Activated CD8-positive, alpha-beta memory T cell treated with anti-CD3 and anti-CD28 coated beads, Interleukin-2, amount 10 ng/mL, durations not matched to agents 7 days and 5 days (primary cell): ENCODE results near the gene GALNT2. TPM values are rescaled to one million over a fixed set of nuclear protein-coding genes. Genes with fewer than 3 reads are reported as not detected.
A peak's percentile ranks its signal among the peaks of the same experiment; 100 is the strongest.

Source experiments
- ATAC-seq: fragments of 150-1000 bp; cut with Tn5 transposase; one replicate; pipeline ENCODE4 v1.10.0; 2021; ENCODE audit warnings: moderate library complexity
- CTCF ChIA-PET: fragments of 350-600 bp; sonication (Branson Sonifier 250); formaldehyde crosslinking; loops from one replicate; lab custom pipeline; 2021; ENCODE audit warnings: antibody characterized with exemption; lab: Charles Lee
- DNase-seq: peaks from one replicate; pipeline ENCODE4 v3.0.0-alpha.2; 2020
- H3K27ac Mint-ChIP-seq: one replicate; pipeline ENCODE4 v1.8.0; 2021; ENCODE audit warnings: mild to moderate bottlenecking, mixed read lengths
- H3K27me3 Mint-ChIP-seq: one replicate; pipeline ENCODE4 v1.8.0; 2021; ENCODE audit warnings: mixed read lengths
- H3K36me3 Mint-ChIP-seq: one replicate; pipeline ENCODE4 v1.8.0; 2021; ENCODE audit warnings: mild to moderate bottlenecking, mixed read lengths
- H3K4me1 Mint-ChIP-seq: one replicate; pipeline ENCODE4 v1.8.0; 2021; ENCODE audit warnings: mixed read lengths
- H3K4me3 Mint-ChIP-seq: one replicate; pipeline ENCODE4 v1.8.0; 2021; ENCODE audit warnings: mild to moderate bottlenecking, moderate library complexity, mixed read lengths
- H3K9me3 Mint-ChIP-seq: one replicate; pipeline ENCODE4 v1.8.0; 2022; ENCODE audit warnings: low read depth, mixed read lengths
- total RNA-seq, 2 experiments: library from RNA; stranded (reverse); gene quantifications; one replicate each; pipeline ENCODE4 v1.2.3, GENCODE V29; 2021

The GALNT2 gene
- total RNA-seq, 2 experiments from 2014 or later = 25.0 to 30.2 TPM

GRCh38 chr1:230274254-230274653 is 207.2 kb downstream of the GALNT2 start:
- H3K9me3 Mint-ChIP-seq = no peaks in the 10 kb centered on the region
- H3K36me3 Mint-ChIP-seq = peaks cover 4% of the 10 kb centered on the region
- peak overlapping the region; percentile 34 for H3K4me3 Mint-ChIP-seq
- H3K27ac Mint-ChIP-seq = peak overlapping the region; percentile 75
- DNase-seq (no peak), ATAC-seq (peak; percentile 62)
- CTCF ChIA-PET = interaction anchor here (1.0 kb wide), 1 partner anchor 65 kb away, joined by 3 read pairs; no protein-coding TSS in a partner anchor
- H3K27me3 Mint-ChIP-seq = no peaks in the 10 kb centered on the region
- H3K4me1 Mint-ChIP-seq = peaks cover 38% of the 10 kb centered on the region

DNA sequence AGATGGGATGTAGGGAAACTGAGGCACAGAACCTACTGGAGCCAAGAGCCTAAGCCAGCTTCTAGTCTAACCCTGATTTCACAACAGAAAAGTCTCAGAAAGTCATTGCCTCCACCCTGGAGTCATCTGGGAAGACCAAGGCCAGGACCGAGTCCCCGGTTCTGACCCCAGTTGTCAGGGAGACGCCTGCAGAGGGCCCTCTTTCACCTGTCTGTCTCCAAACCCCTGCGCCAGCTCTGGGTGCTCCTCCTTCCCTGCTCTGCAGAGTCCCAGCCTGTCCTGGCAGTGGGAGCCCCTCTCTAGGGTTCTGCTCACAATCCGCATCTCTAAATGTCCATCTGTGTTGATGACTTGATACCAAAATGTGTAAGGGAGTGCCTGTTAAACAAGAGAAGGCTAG is 209.4 kb downstream of the GALNT2 start:
- ATAC-seq = no peak

GRCh38 chr1:230277201-230278025 is 210.4 kb downstream of the GALNT2 start:
- H3K36me3 Mint-ChIP-seq = peaks cover 3% of the 10 kb centered on the region
- no peak overlapping the region for H3K4me3 Mint-ChIP-seq
- H3K4me1 Mint-ChIP-seq = peaks cover 29% of the 10 kb centered on the region
- H3K9me3 Mint-ChIP-seq = no peaks in the 10 kb centered on the region
- ATAC-seq (no peak), DNase-seq (no peak)
- H3K27me3 Mint-ChIP-seq = no peaks in the 10 kb centered on the region
- CTCF ChIA-PET = interaction anchor here (0.7 kb wide), 1 partner anchor 85 kb away, joined by 3 read pairs; no protein-coding TSS in a partner anchor
- peak overlapping the region; percentile 33 for H3K27ac Mint-ChIP-seq

More for the DNA sequence above, 209.4 kb downstream of the GALNT2 start:
- no peak overlapping the region for H3K4me3 Mint-ChIP-seq
- no peak overlapping the region for H3K27ac Mint-ChIP-seq
- CTCF ChIA-PET = no interaction called here
- H3K36me3 Mint-ChIP-seq = peaks cover 3% of the 10 kb centered on the region
- no peak for DNase-seq
- H3K9me3 Mint-ChIP-seq = no peaks in the 10 kb centered on the region
- no peaks in the 10 kb centered on the region for H3K27me3 Mint-ChIP-seq
- peaks cover 23% of the 10 kb centered on the region for H3K4me1 Mint-ChIP-seq

DNA sequence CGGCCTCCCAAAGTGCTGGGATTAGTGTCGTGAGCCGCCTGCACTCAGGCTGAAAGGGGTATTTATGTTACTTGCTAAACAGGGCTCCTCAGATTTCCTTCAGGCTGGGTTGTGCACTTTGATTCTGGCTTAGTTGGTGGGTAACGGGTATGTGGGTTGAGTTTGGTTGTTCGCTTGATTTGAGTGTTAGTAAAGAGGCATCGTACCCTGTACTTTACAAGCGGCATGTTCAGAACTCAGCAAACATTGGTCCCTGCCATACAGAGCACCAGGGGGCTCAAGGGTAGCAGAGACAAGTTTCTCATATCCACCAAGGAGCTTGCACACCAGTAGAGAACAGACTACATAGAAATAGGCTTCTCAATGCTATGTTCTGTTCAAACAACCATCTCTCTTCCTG is 211.3 kb downstream of the GALNT2 start:
- H3K4me3 Mint-ChIP-seq = no peak overlapping the region
- ATAC-seq = no peak
- H3K27ac Mint-ChIP-seq = peak overlapping the region; percentile 3
- peaks cover 3% of the 10 kb centered on the region for H3K36me3 Mint-ChIP-seq
- DNase-seq = no peak
- H3K4me1 Mint-ChIP-seq = peaks cover 25% of the 10 kb centered on the region
- no peaks in the 10 kb centered on the region for H3K9me3 Mint-ChIP-seq
- CTCF ChIA-PET = interaction anchor here (0.5 kb wide), 1 partner anchor 110 kb away, joined by 3 read pairs; no protein-coding TSS in a partner anchor
- H3K27me3 Mint-ChIP-seq = no peaks in the 10 kb centered on the region

GRCh38 chr1:230278871-230279582 is 212.0 kb downstream of the GALNT2 start:
- Mint-ChIP-seq H3K9me3 (no peaks in the 10 kb centered on the region), H3K27me3 (no peaks in the 10 kb centered on the region), H3K27ac (no peak overlapping the region), H3K4me3 (no peak overlapping the region), H3K36me3 (peaks cover 3% of the 10 kb centered on the region), H3K4me1 (peaks cover 18% of the 10 kb centered on the region)
- CTCF ChIA-PET = interaction anchor here (0.5 kb wide), 2 partner anchors 27 to 111 kb away, joined by 3 read pairs; no protein-coding TSS in a partner anchor
- ATAC-seq (no peak), DNase-seq (no peak)

DNA sequence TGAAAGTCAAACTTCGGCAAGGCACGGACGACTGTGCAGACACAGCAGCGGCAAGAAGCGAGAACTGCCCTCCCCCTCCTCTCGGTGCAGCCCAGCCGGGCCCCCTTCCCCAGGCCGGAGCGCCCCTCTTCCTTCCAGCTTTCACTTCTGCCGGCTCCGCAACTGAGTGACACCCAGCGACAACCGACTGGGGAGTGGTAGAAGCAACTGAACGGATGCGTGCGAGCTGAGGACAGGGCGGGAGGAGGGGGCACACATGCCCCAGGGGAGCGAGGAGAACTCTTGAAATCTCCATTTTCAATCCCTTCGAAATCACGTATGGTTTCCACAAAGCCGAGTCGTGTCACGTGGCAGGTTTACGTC is 212.5 kb downstream of the GALNT2 start:
- no peak overlapping the region for H3K27ac Mint-ChIP-seq
- CTCF ChIA-PET = interaction anchor here (0.5 kb wide), 1 partner anchor 26 kb away, joined by 3 read pairs; no protein-coding TSS in a partner anchor

GRCh38 chr1:230280054-230280795 is 213.2 kb downstream of the GALNT2 start:
- CTCF ChIA-PET = no interaction called here
- Mint-ChIP-seq H3K27me3 (no peaks in the 10 kb centered on the region), H3K4me3 (no peak overlapping the region), H3K4me1 (peaks cover 15% of the 10 kb centered on the region), H3K9me3 (no peaks in the 10 kb centered on the region), H3K27ac (no peak overlapping the region), H3K36me3 (peaks cover 2% of the 10 kb centered on the region)
- DNase-seq (no peak), ATAC-seq (no peak)

More for the DNA sequence above, 212.5 kb downstream of the GALNT2 start:
- H3K9me3 Mint-ChIP-seq = no peaks in the 10 kb centered on the region
- no peaks in the 10 kb centered on the region for H3K27me3 Mint-ChIP-seq
- ATAC-seq = no peak
- H3K36me3 Mint-ChIP-seq = peaks cover 2% of the 10 kb centered on the region
- no peak for DNase-seq
- peaks cover 15% of the 10 kb centered on the region for H3K4me1 Mint-ChIP-seq
- no peak overlapping the region for H3K4me3 Mint-ChIP-seq

GRCh38 chr1:230280906-230281413 is 213.9 kb downstream of the GALNT2 start:
- Mint-ChIP-seq H3K9me3 (no peaks in the 10 kb centered on the region), H3K4me1 (peaks cover 15% of the 10 kb centered on the region), H3K36me3 (peaks cover 2% of the 10 kb centered on the region), H3K27me3 (no peaks in the 10 kb centered on the region), H3K27ac (no peak overlapping the region), H3K4me3 (no peak overlapping the region)
- ATAC-seq (no peak), DNase-seq (no peak)
- CTCF ChIA-PET = no interaction called here

DNA sequence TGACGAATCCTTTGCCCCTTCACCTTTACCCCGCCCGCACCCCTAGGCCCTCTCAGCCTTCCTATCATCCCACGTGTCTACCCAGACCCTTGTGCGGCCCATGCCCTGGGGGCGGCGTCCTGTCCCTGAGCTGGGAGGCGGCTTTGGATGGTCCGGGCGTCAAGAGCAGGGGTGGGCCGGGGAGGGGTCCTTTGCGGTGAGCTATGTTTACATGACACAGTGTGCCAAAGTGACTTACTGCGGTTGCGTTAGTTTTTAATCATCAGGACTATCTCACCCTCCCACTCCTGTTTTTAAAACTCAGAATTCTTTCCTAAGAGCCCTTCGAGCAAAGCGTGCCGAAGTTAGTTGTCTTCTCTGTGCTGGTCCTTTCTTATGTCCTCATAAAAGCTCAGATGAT is 214.5 kb downstream of the GALNT2 start:
- no peak for ATAC-seq
- Mint-ChIP-seq H3K36me3 (peaks cover under 1% of the 10 kb centered on the region), H3K27ac (peak overlapping the region; percentile 45), H3K9me3 (no peaks in the 10 kb centered on the region), H3K4me3 (no peak overlapping the region), H3K4me1 (peaks cover 14% of the 10 kb centered on the region), H3K27me3 (no peaks in the 10 kb centered on the region)
- no peak for DNase-seq
- CTCF ChIA-PET = no interaction called here

- H3K36me3 Mint-ChIP-seq = no peaks in the 10 kb centered on the region
- DNase-seq (no peak), ATAC-seq (no peak)
- H3K27ac Mint-ChIP-seq = no peak overlapping the region
- no peak overlapping the region for H3K4me3 Mint-ChIP-seq
- H3K4me1 Mint-ChIP-seq = peaks cover 12% of the 10 kb centered on the region
- H3K9me3 Mint-ChIP-seq = no peaks in the 10 kb centered on the region
- CTCF ChIA-PET = no interaction called here
- H3K27me3 Mint-ChIP-seq = no peaks in the 10 kb centered on the region
Measured at GRCh38 chr1:230282157-230282556, 215.1 kb downstream of the GALNT2 start.

DNA sequence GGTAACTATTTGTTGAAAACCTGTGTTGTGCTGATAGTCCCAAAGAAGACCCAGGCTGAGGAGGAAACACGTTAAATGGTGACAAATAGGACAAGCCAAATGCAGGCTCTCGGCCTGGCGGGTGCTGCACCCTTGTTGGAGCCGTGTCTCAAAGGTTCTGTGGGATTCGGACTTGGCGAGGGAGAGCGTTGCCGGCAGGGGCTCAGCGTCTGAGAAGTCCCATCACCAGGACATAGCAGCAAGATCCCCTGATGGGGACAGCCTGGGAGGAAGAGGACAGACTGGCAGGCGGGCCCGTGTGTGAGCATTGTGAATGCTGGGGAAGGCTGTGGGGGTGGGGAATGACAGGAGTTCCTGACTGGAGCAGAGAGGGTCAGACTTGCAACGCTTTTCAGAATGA is 216.6 kb downstream of the GALNT2 start:
- H3K27ac Mint-ChIP-seq = no peak overlapping the region
- no peak for DNase-seq

GRCh38 chr1:230284891-230285290 is 217.9 kb downstream of the GALNT2 start:
- Mint-ChIP-seq H3K27ac (no peak overlapping the region), H3K36me3 (no peaks in the 10 kb centered on the region), H3K27me3 (no peaks in the 10 kb centered on the region), H3K4me3 (no peak overlapping the region), H3K4me1 (peaks cover 7% of the 10 kb centered on the region), H3K9me3 (no peaks in the 10 kb centered on the region)
- CTCF ChIA-PET = no interaction called here
- ATAC-seq = no peak
- no peak for DNase-seq

More for the DNA sequence above, 216.6 kb downstream of the GALNT2 start:
- Mint-ChIP-seq H3K9me3 (no peaks in the 10 kb centered on the region), H3K4me1 (peaks cover 7% of the 10 kb centered on the region), H3K4me3 (no peak overlapping the region), H3K36me3 (no peaks in the 10 kb centered on the region), H3K27me3 (no peaks in the 10 kb centered on the region)
- ATAC-seq = no peak
- CTCF ChIA-PET = no interaction called here

GRCh38 chr1:230285351-230285750 is 218.3 kb downstream of the GALNT2 start:
- Mint-ChIP-seq H3K27ac (no peak overlapping the region), H3K4me1 (peaks cover 7% of the 10 kb centered on the region), H3K4me3 (no peak overlapping the region), H3K27me3 (no peaks in the 10 kb centered on the region), H3K36me3 (no peaks in the 10 kb centered on the region), H3K9me3 (no peaks in the 10 kb centered on the region)
- CTCF ChIA-PET = no interaction called here
- no peak for ATAC-seq
- no peak for DNase-seq
